DND-41 (cell line): Measurements from ENCODE around the gene CARTPT.

Experiments
- ATAC-seq: fragments of 200-7000 bp; cut with Tn5 transposase; 3 replicates; pipeline ENCODE4 v1.9.1; 2021; ENCODE audit warnings: low read depth; ENCODE audit not compliant: insufficient read depth
- DNase-seq: peaks from one replicate; pipeline ENCODE4 v3.0.0-alpha.2; 2020
- H2AFZ ChIP-seq: 2 replicates; pipeline ENCODE4 v1.6.0; 2012; ENCODE audit warnings: low read depth, low read length
- H3K27ac ChIP-seq: 2 replicates; pipeline ENCODE4 v1.5.1; 2012; ENCODE audit warnings: low read length, inconsistent platforms
- H3K27me3 ChIP-seq: fragments of 200-600 bp; sonication (generic); 2 replicates; pipeline ENCODE4 v1.6.0; 2012; ENCODE audit warnings: low read length, mild to moderate bottlenecking, inconsistent platforms; ENCODE audit not compliant: insufficient read depth, poor library complexity
- H3K36me3 ChIP-seq: 2 replicates; pipeline ENCODE4 v1.5.1; 2012; ENCODE audit warnings: low read length, inconsistent platforms; ENCODE audit not compliant: insufficient read depth
- H3K4me1 ChIP-seq: 2 replicates; pipeline ENCODE4 v1.5.1; 2012; ENCODE audit warnings: mild to moderate bottlenecking, low read length; ENCODE audit not compliant: insufficient read depth
- H3K4me2 ChIP-seq: 2 replicates; pipeline ENCODE4 v1.6.0; 2012; ENCODE audit warnings: mild to moderate bottlenecking, moderate library complexity, low read length, inconsistent platforms; ENCODE audit not compliant: insufficient read depth
- H3K4me3 ChIP-seq, 2 experiments: fragments of 200-600 bp in 1 of 2; shearing (Covaris generic) in 1 of 2; 2 replicates each; pipeline ENCODE4 v1.5.1; 2012 to 2016; ENCODE audit warnings: inconsistent platforms in 2 of 2, low read length in 2 of 2, mild to moderate bottlenecking in 2 of 2, low read depth in 1 of 2, moderate library complexity in 1 of 2
- H3K79me2 ChIP-seq: 2 replicates; pipeline ENCODE4 v1.6.0; 2012; ENCODE audit warnings: low read length, inconsistent platforms; ENCODE audit not compliant: insufficient read depth
- H3K9ac ChIP-seq: 2 replicates; pipeline ENCODE4 v1.6.0; 2012; ENCODE audit warnings: low read depth, mild to moderate bottlenecking, inconsistent platforms, low read length, moderate library complexity
- H3K9me3 ChIP-seq: 2 replicates; pipeline ENCODE4 v1.5.1; 2012; ENCODE audit warnings: low read length, moderate library complexity, mild to moderate bottlenecking, inconsistent platforms; ENCODE audit not compliant: insufficient read depth, severe bottlenecking
- H4K20me1 ChIP-seq: 2 replicates; pipeline ENCODE4 v1.6.0; 2012; ENCODE audit warnings: low read length; ENCODE audit not compliant: insufficient read depth
- EZH2 ChIP-seq: IDR thresholded peaks from 3 replicates; pipeline ENCODE4 v1.6.1; 2012; ENCODE audit warnings: borderline replicate concordance, low read depth, mild to moderate bottlenecking, moderate library complexity, low read length, inconsistent platforms; ENCODE audit not compliant: severe bottlenecking
- TF ChIP-seq, protein P1 (sequence below): IDR thresholded peaks from 2 replicates; pipeline ENCODE4 v1.5.1; 2012; ENCODE audit warnings: borderline replicate concordance, low read length, moderate library complexity, mild to moderate bottlenecking; ENCODE audit not compliant: poor library complexity, severe bottlenecking; ENCODE audit errors: extremely low read depth

The CARTPT gene

DNA sequence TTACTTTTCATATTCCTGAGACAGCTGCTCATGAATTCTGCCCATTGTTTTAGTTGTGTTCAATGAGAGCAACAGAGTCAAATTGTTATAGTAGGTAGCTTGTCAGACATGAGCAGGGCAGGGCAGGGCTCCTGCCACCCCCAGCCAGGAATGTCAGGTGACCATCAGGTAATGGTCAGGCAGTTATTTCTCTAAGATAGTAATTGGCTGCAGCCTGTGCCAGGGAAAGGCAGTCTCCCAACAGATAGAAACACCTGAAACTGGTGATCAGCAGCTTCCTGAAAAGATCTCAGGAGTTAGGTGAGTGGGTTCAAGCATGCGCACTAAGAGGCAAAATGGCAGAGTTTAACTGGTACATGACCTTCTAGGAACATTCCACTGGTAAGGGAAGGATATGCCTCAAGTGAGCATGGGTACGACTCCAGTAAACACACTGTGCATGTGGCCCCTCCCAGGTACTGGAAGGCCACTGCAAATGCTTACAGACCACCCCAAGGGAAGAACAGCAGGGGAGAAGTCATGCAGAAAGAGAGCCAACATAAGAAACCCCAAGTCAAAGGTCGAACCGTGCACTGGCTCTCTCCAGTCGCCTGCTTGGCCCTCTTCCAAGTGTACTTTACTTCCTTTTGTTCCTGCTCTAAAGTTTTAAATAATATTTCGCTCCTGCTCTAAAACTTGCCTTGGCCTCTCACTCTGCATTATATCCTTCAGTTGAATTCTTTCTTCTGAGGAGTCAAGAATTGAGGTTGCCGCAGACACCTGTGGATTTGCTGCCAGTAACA lies 25.1 kb downstream of the CARTPT start:
- no peak overlapping the region for H3K4me3 ChIP-seq
- H4K20me1 ChIP-seq = no peaks in the 10 kb centered on the region
- H3K4me1 ChIP-seq = no peaks in the 10 kb centered on the region
- no peak overlapping the region for H3K27ac ChIP-seq
- no peaks in the 10 kb centered on the region for H3K27me3 ChIP-seq
- TF ChIP-seq EZH2 = no peak
- TF ChIP-seq, protein P1, sequence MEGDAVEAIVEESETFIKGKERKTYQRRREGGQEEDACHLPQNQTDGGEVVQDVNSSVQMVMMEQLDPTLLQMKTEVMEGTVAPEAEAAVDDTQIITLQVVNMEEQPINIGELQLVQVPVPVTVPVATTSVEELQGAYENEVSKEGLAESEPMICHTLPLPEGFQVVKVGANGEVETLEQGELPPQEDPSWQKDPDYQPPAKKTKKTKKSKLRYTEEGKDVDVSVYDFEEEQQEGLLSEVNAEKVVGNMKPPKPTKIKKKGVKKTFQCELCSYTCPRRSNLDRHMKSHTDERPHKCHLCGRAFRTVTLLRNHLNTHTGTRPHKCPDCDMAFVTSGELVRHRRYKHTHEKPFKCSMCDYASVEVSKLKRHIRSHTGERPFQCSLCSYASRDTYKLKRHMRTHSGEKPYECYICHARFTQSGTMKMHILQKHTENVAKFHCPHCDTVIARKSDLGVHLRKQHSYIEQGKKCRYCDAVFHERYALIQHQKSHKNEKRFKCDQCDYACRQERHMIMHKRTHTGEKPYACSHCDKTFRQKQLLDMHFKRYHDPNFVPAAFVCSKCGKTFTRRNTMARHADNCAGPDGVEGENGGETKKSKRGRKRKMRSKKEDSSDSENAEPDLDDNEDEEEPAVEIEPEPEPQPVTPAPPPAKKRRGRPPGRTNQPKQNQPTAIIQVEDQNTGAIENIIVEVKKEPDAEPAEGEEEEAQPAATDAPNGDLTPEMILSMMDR = no peak
- no peak overlapping the region for H3K9ac ChIP-seq
- H2AFZ ChIP-seq = no peak overlapping the region
- no peaks in the 10 kb centered on the region for H3K36me3 ChIP-seq
- no peak for ATAC-seq
- no peak overlapping the region for H3K4me2 ChIP-seq
- H3K79me2 ChIP-seq = no peaks in the 10 kb centered on the region
- no peaks in the 10 kb centered on the region for H3K9me3 ChIP-seq
- DNase-seq = no peak

DNA sequence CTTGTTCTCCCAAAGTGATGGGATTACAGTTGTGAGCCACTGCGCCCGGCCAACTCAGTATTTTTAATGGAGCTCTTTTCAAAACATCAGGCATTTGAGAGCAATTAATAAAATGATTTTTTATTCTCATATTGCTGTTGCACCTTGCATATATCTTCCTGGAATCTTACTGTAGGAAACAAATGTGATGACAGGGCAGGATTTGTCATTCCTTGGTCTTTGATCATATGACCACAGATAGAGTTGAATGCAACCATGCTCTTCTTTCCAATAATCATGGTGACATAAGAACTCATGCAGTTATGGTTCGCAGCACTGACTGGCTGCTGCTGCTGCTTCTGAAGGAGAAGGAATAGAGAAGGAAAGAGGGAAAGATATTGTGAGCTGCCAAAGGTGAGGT lies 28.1 kb downstream of the CARTPT start:
- H3K9me3 ChIP-seq = no peaks in the 10 kb centered on the region
- H3K4me2 ChIP-seq = no peak overlapping the region
- ATAC-seq (no peak), DNase-seq (no peak)
- H3K36me3 ChIP-seq = no peaks in the 10 kb centered on the region
- H3K9ac ChIP-seq = no peak overlapping the region
- TF ChIP-seq, protein P1 = no peak
- no peak for TF ChIP-seq EZH2
- no peak overlapping the region for H3K27ac ChIP-seq
- no peak overlapping the region for H2AFZ ChIP-seq
- H3K4me3 ChIP-seq = no peak overlapping the region
- H3K79me2 ChIP-seq = no peaks in the 10 kb centered on the region
- no peaks in the 10 kb centered on the region for H3K27me3 ChIP-seq
- H3K4me1 ChIP-seq = no peaks in the 10 kb centered on the region
- no peaks in the 10 kb centered on the region for H4K20me1 ChIP-seq

DNA sequence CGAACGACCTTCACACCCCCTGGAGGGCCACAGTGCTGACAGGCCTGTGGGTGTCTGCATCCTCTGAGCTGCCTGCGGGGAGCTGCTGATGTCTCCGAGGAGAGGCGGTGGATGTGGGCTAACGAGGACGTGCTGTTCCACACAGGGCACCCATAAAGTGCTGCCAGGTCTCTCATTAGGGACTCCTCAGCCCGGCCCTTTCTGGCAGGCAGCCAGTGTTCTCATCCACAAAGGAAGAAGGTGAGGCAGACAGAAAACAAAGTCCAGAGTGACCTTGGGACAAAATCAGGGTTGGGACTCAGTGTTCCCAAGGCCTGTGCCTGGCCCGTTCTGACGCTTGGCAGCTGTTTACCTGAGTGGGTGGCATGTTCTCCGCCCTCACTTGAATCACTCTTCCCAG lies 29.3 kb downstream of the CARTPT start:
- TF ChIP-seq, protein P1 = no peak
- Histone ChIP-seq H3K4me1 (no peaks in the 10 kb centered on the region), H3K27me3 (no peaks in the 10 kb centered on the region), H3K4me3 (no peak overlapping the region), H2AFZ (no peak overlapping the region), H3K9me3 (no peaks in the 10 kb centered on the region), H3K79me2 (no peaks in the 10 kb centered on the region), H3K27ac (no peak overlapping the region), H3K4me2 (no peak overlapping the region), H3K9ac (no peak overlapping the region), H4K20me1 (no peaks in the 10 kb centered on the region), H3K36me3 (no peaks in the 10 kb centered on the region)
- DNase-seq (no peak), ATAC-seq (no peak)
